ENCODE measurements around the gene ZC3H13. TPM values are rescaled to one million over a fixed set of nuclear protein-coding genes. Genes with fewer than 3 reads are reported as not detected.

Gene ZC3H13
- total and polyA plus RNA-seq, 2 of the 8 experiments (the other 6 are each of a cell fraction or from before 2014, with no cell fraction given): 5.1 to 57.8 TPM

DNA sequence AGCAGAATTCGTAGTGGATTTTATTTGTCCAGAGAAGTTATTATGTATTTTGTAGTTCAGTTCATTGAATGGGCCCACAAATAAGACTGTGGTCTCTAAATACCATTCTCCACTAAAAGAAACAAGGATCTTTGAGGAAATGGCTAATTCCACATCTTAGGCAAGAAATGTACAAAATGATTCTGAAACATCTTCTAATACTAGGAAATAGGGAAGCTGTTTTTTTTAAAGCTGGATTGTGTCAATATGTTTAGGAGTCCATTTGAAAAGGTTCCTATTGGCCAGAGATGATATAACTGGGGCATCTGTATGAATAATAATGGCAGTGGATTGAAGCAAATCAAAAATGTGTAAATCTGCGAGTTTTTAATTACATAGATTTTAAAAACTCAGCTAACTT lies 112.5 kb downstream of the ZC3H13 start:
- no peak overlapping the region for H3K56ac ChIP-seq (replicated peaks; ENCODE audit: insufficient read length, low read depth, low read length)
- H3K79me1 ChIP-seq (ENCODE audit: low read depth, low read length): no peaks in the 10 kb centered on the region
- no peaks in the 10 kb centered on the region for H3K27me3 ChIP-seq (replicated peaks in 1 of 4; ENCODE audit: control insufficient read depth in 3 of 4, extremely low read depth in 1 of 4, insufficient read depth in 3 of 4, low read length in 3 of 4)
- H3K9me3 ChIP-seq (ENCODE audit: insufficient read depth in 2 of 2, low read depth in 1 of 2, low read length in 1 of 2): no peaks in the 10 kb centered on the region
- no peak overlapping the region for H3K27ac ChIP-seq (ENCODE audit: low read depth, low read length)
- ChIA-PET CTCF (ENCODE audit: partially characterized antibody) (interaction anchor here (1.0 kb wide), 1 partner anchor 122 kb away, joined by 3 read pairs; no protein-coding TSS in a partner anchor), POLR2A (ENCODE audit: partially characterized antibody) (no interaction called here)
- no peak overlapping the region for H2BK5ac ChIP-seq (ENCODE audit: low read depth, low read length)
- H4K91ac ChIP-seq (replicated peaks; ENCODE audit: insufficient read length, low read length): no peak overlapping the region
- H2BK20ac ChIP-seq (ENCODE audit: low read length): no peak overlapping the region
- H3K4me1 ChIP-seq (replicated peaks in 1 of 4; ENCODE audit: control insufficient read depth in 3 of 4, insufficient read depth in 4 of 4, low read length in 3 of 4): no peaks in the 10 kb centered on the region
- H3K4ac ChIP-seq (replicated peaks; ENCODE audit: insufficient read length, low read depth, low read length): no peak overlapping the region
- H3K4me2 ChIP-seq (ENCODE audit: insufficient read depth in 1 of 2, low read depth in 2 of 2, low read length in 2 of 2): no peak overlapping the region
- H3K36me3 ChIP-seq (ENCODE audit: control insufficient read depth in 2 of 4, insufficient read depth in 4 of 4, low read length in 3 of 4): no peaks in the 10 kb centered on the region
- H4K5ac ChIP-seq (ENCODE audit: insufficient read length, low read depth, low read length): no peak overlapping the region
- H2BK12ac ChIP-seq (ENCODE audit: low read depth, low read length): no peak overlapping the region
- no peaks in the 10 kb centered on the region for H4K20me1 ChIP-seq (replicated peaks in 1 of 2; ENCODE audit: control insufficient read depth in 1 of 2, insufficient read depth in 2 of 2, low read length in 2 of 2)
- no peak overlapping the region for H4K8ac ChIP-seq (ENCODE audit: extremely low read depth, insufficient read depth, low read length)
- H3K4me3 ChIP-seq (ENCODE audit: extremely low read depth in 1 of 4, insufficient read depth in 2 of 4, low read depth in 3 of 4, low read length in 4 of 4): no peak overlapping the region
- no peak for DNase-seq (ENCODE audit: low read depth in 1 of 2, low spot score in 2 of 2)
- H2BK15ac ChIP-seq (ENCODE audit: low read length): no peak overlapping the region
- H3K23me2 ChIP-seq (ENCODE audit: low read depth, low read length): no peaks in the 10 kb centered on the region
- H3K79me2 ChIP-seq (ENCODE audit: control insufficient read depth in 1 of 2, insufficient read depth in 2 of 2, low read length in 2 of 2): no peaks in the 10 kb centered on the region
- no peak overlapping the region for H3K18ac ChIP-seq (ENCODE audit: extremely low read depth, low read length)
- no peak overlapping the region for H2AFZ ChIP-seq (ENCODE audit: low read length)
- no peak overlapping the region for H2BK120ac ChIP-seq (replicated peaks; ENCODE audit: low read depth, low read length)
- no peak overlapping the region for H3K9ac ChIP-seq (replicated peaks in 1 of 4; ENCODE audit: extremely low read depth in 1 of 4, low read depth in 3 of 4, low read length in 3 of 4)
- WGBS, 2 experiments (ENCODE audit: extremely low coverage in 1 of 2, insufficient coverage in 1 of 2, insufficient read length in 1 of 2, insufficient replicate concordance in 2 of 2, low coverage in 1 of 2, low lambda C conversion rate in 2 of 2, missing lambda C conversion rate in 1 of 2): 92% methylated on average over 2 of the region's 2 CpGs; no CpG with 5 or more reads in 1 of the 2 experiments
- no peak for FAIRE-seq
- no peak overlapping the region for H3K23ac ChIP-seq (ENCODE audit: insufficient read length)
- no peak overlapping the region for H3K14ac ChIP-seq (ENCODE audit: insufficient read length)
- H2AK5ac ChIP-seq (ENCODE audit: low read depth, low read length): no peak overlapping the region
- TF ChIP-seq BACH1 (IDR thresholded peaks at IDR 0.05; ENCODE audit: low read length): no peak
- TF ChIP-seq POLR2AphosphoS5 (IDR thresholded peaks at IDR 0.05; ENCODE audit: low read depth, low read length): no peak
- TF ChIP-seq CBX5 (IDR thresholded peaks at IDR 0.05; ENCODE audit: low read depth, low read length): no peak
- TF ChIP-seq, protein P1, sequence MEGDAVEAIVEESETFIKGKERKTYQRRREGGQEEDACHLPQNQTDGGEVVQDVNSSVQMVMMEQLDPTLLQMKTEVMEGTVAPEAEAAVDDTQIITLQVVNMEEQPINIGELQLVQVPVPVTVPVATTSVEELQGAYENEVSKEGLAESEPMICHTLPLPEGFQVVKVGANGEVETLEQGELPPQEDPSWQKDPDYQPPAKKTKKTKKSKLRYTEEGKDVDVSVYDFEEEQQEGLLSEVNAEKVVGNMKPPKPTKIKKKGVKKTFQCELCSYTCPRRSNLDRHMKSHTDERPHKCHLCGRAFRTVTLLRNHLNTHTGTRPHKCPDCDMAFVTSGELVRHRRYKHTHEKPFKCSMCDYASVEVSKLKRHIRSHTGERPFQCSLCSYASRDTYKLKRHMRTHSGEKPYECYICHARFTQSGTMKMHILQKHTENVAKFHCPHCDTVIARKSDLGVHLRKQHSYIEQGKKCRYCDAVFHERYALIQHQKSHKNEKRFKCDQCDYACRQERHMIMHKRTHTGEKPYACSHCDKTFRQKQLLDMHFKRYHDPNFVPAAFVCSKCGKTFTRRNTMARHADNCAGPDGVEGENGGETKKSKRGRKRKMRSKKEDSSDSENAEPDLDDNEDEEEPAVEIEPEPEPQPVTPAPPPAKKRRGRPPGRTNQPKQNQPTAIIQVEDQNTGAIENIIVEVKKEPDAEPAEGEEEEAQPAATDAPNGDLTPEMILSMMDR (IDR thresholded peaks at IDR 0.05; ENCODE audit: control extremely low read depth in 1 of 3, insufficient read depth in 1 of 3, low read depth in 1 of 3, low read length in 3 of 3): no peak
- TF ChIP-seq SAP30 (IDR thresholded peaks at IDR 0.05; ENCODE audit: insufficient read depth, insufficient replicate concordance, low read length): no peak
- no peak for TF ChIP-seq GTF2F1 (IDR thresholded peaks at IDR 0.05; ENCODE audit: borderline replicate concordance, low read depth, low read length)
- TF ChIP-seq GABPA (IDR thresholded peaks at IDR 0.05; ENCODE audit: borderline replicate concordance, insufficient read depth, low read length): no peak
- TF ChIP-seq SRF (IDR thresholded peaks at IDR 0.05; ENCODE audit: low read depth, low read length): no peak
- TF ChIP-seq SIRT6 (IDR thresholded peaks at IDR 0.05; ENCODE audit: low read length): no peak
- TF ChIP-seq ZNF274 (IDR thresholded peaks at IDR 0.05; ENCODE audit: borderline replicate concordance, extremely low read depth, low read length): no peak
- no peak for TF ChIP-seq CBX8 (IDR thresholded peaks at IDR 0.05; ENCODE audit: borderline replicate concordance, low read depth, low read length)
- TF ChIP-seq HDAC2 (IDR thresholded peaks at IDR 0.05; ENCODE audit: borderline replicate concordance in 1 of 2, low read depth in 2 of 2, low read length in 2 of 2): no peak

All from H1 (cell line).